Activated CD8-positive, alpha-beta memory T cell treated with anti-CD3 and anti-CD28 coated beads, Interleukin-2, amount 50 U/mL, for 48 hours (primary cell): Measurements from ENCODE around the gene LAMA5.

Source experiments
- DNase-seq: peaks from one replicate; pipeline ENCODE4 v3.0.0-alpha.2; 2020

LAMA5 gene

GRCh38 chr20:62404761-62405107 lies 37.6 kb upstream of the LAMA5 start:
- DNase-seq = no peak

GRCh38 chr20:62404112-62404665 lies 37.1 kb upstream of the LAMA5 start:
- no peak for DNase-seq

GRCh38 chr20:62403331-62403730 lies 36.2 kb upstream of the LAMA5 start:
- no peak for DNase-seq

- DNase-seq = no peak
These were observed 35.5 kb upstream of the LAMA5 start for GRCh38 chr20:62402456-62403150.

GRCh38 chr20:62401331-62401779 lies 34.2 kb upstream of the LAMA5 start:
- no peak for DNase-seq

GRCh38 chr20:62400541-62400940 lies 33.4 kb upstream of the LAMA5 start:
- DNase-seq = no peak

GRCh38 chr20:62400021-62400420 lies 32.9 kb upstream of the LAMA5 start:
- no peak for DNase-seq

GRCh38 chr20:62398120-62398821 lies 31.2 kb upstream of the LAMA5 start:
- DNase-seq = no peak

- DNase-seq = no peak
These were observed 29.5 kb upstream of the LAMA5 start for GRCh38 chr20:62396367-62397239.

GRCh38 chr20:62395311-62396242 lies 28.5 kb upstream of the LAMA5 start:
- DNase-seq = no peak

GRCh38 chr20:62394248-62395245 lies 27.4 kb upstream of the LAMA5 start:
- DNase-seq = no peak

- no peak for DNase-seq
These were observed 26.7 kb upstream of the LAMA5 start for GRCh38 chr20:62393830-62394229.

GRCh38 chr20:62393335-62393665 lies 26.2 kb upstream of the LAMA5 start:
- no peak for DNase-seq

GRCh38 chr20:62392621-62393334 lies 25.7 kb upstream of the LAMA5 start:
- DNase-seq = no peak

- no peak for DNase-seq
These were observed 24.9 kb upstream of the LAMA5 start for GRCh38 chr20:62392077-62392418.

- DNase-seq = no peak
These were observed 24.3 kb upstream of the LAMA5 start for GRCh38 chr20:62391165-62392076.

- DNase-seq = no peak
These were observed 23.4 kb upstream of the LAMA5 start for GRCh38 chr20:62390317-62391164.

- DNase-seq = no peak
These were observed 22.5 kb upstream of the LAMA5 start for GRCh38 chr20:62389601-62390087.
